GM12878 (cell line): ENCODE measurements around the gene NAA20. TPM values are rescaled to one million over a fixed set of nuclear protein-coding genes. Genes with fewer than 3 reads are reported as not detected.

Source experiments
- CEBPB ChIP-seq, 2 experiments: fragments of 150-350 bp in 1 of 2; IDR thresholded peaks; 2 replicates each; pipeline ENCODE4 v1.6.1; 2012 to 2014; ENCODE audit warnings: low read depth in 2 of 2, low read length in 2 of 2, borderline replicate concordance in 1 of 2, inconsistent platforms in 1 of 2
- CHD1 ChIP-seq: IDR thresholded peaks from 2 replicates; pipeline ENCODE4 v1.6.1; 2012; ENCODE audit warnings: low read depth, low read length, improper control_type of control experiment
- CREM ChIP-seq: IDR thresholded peaks from 2 replicates; pipeline ENCODE4 v1.6.1; 2014; ENCODE audit warnings: antibody characterized with exemption, low read depth
- EP300 ChIP-seq, 2 experiments: fragments of 150-350 bp in 1 of 2; IDR thresholded peaks; 2 replicates each; pipeline ENCODE4 v1.6.1; 2011 to 2012; ENCODE audit warnings: low read depth in 2 of 2, low read length in 2 of 2, borderline replicate concordance in 1 of 2, improper control_type of control experiment in 1 of 2, inconsistent platforms in 1 of 2; ENCODE audit not compliant: control insufficient read depth in 1 of 2
- FOS ChIP-seq: IDR thresholded peaks from 3 replicates; pipeline ENCODE4 v1.6.1; 2011; ENCODE audit warnings: borderline replicate concordance; ENCODE audit not compliant: insufficient read length; ENCODE audit errors: extremely low read depth
- GATAD2B ChIP-seq: fragments of 450-650 bp; conservative IDR thresholded peaks from 2 replicates; pipeline ENCODE4 v1.6.1; 2017; ENCODE audit warnings: low read depth, mild to moderate bottlenecking, moderate library complexity
- HDAC6 ChIP-seq: fragments of 200-600 bp; sonication (generic); IDR thresholded peaks from one replicate; pipeline ENCODE4 v1.8.0; 2017; ENCODE audit warnings: antibody characterized with exemption; ENCODE audit not compliant: unreplicated experiment
- KDM1A ChIP-seq: fragments of 200-600 bp; sonication (generic); IDR thresholded peaks from 2 replicates; pipeline ENCODE4 v1.6.1; 2016; ENCODE audit warnings: borderline replicate concordance
- MLLT1 ChIP-seq: fragments of 450-650 bp; IDR thresholded peaks from 2 replicates; pipeline ENCODE4 v1.6.1; 2016; ENCODE audit warnings: mild to moderate bottlenecking
- NBN ChIP-seq: fragments of 450-650 bp; IDR thresholded peaks from 2 replicates; pipeline ENCODE4 v1.6.1; 2016
- POLR2AphosphoS2 ChIP-seq: IDR thresholded peaks from 2 replicates; pipeline ENCODE4 v1.6.1; 2011; ENCODE audit warnings: low read depth, mild to moderate bottlenecking, low read length, improper control_type of control experiment, moderate library complexity
- WRNIP1 ChIP-seq: IDR thresholded peaks from 2 replicates; pipeline ENCODE4 v1.6.1; 2011; ENCODE audit warnings: low read depth, low read length, improper control_type of control experiment, borderline replicate concordance
- ZNF24 ChIP-seq: fragments of 450-650 bp; IDR thresholded peaks from 2 replicates; pipeline ENCODE4 v1.6.1; 2017; ENCODE audit warnings: antibody characterized with exemption, mild to moderate bottlenecking
- polyA plus RNA-seq, 11 experiments: library from polyadenylated mRNA; depleted of rRNA in 4 of 11; unstranded in 6 of 11; stranded (reverse) in 5 of 11; fragments of >200 nt; fragmentation: Nextera tagmentation in 4 of 11; fragmentation: Illumina TruSeq in 1 of 11; extraction: Ambion mirVana in 4 of 11; extraction: Trizol in 1 of 11; gene quantifications; 1 replicate in 1 of 11; 2 replicates in 10 of 11; pipeline versions ENCODE4 v1.2.1 to v1.2.3, GENCODE V29; 2011 to 2016; ENCODE audit warnings: inconsistent platforms in 2 of 11, missing spikeins in 2 of 11, low read depth in 1 of 11
- total RNA-seq, 4 experiments: library from RNA; depleted of rRNA in 3 of 4; stranded (reverse); fragments of >200 nt in 3 of 4; fragmentation: Illumina TruSeq in 1 of 4; extraction: Trizol in 1 of 4; gene quantifications; 2 replicates each; pipeline versions ENCODE4 v1.2.1 to v1.2.3, GENCODE V29; 2013 to 2021

NAA20 gene
- total and polyA plus RNA-seq, 10 of the 15 experiments (the other 5 are each of a cell fraction or from before 2014, with no cell fraction given): 48.3 to 366 (median 89.1) TPM

GRCh38 chr20:20017001-20017843 is at the start of gene NAA20 (continued):
- TF ChIP-seq CEBPB (IDR thresholded peaks at IDR 0.05; ENCODE audit: borderline replicate concordance in 1 of 2, low read depth in 2 of 2, low read length in 2 of 2) (no peak), KDM1A (no peak), HDAC6 (no peak), POLR2AphosphoS2 (peak; percentile 33; the same call in 1 of the 2 replicates), CREM (peak; percentile 40; the same call in 1 of the 2 replicates), GATAD2B (peak; percentile 89), WRNIP1 (no peak), ZNF24 (no peak), EP300 (IDR thresholded peaks at IDR 0.05; ENCODE audit: borderline replicate concordance in 1 of 2, control insufficient read depth in 1 of 2, low read depth in 2 of 2, low read length in 2 of 2) (no peak), CHD1 (no peak), MLLT1 (no peak), FOS (no peak), NBN (peak; percentile 77)
- TF ChIP-seq, all 136 proteins: peak for 56
